GM18511 (cell line): ENCODE measurements around the gene DIPK2A.

Experiments
- ATAC-seq: cut with Tn5 transposase; IDR thresholded peaks from one replicate; pipeline ENCODE4 v1.9.1; 2021; ENCODE audit warnings: mild to moderate bottlenecking, moderate library complexity; ENCODE audit not compliant: unreplicated experiment

The DIPK2A gene

GRCh38 chr3:143971359-143972154, at the start of gene DIPK2A:
DIPK2A (plus strand) TSS chr3:143971823; CDS start chr3:143972333, 510 bp downstream.
- peak; percentile 60 for ATAC-seq

GRCh38 chr3:143924522-143925285, 46.9 kb upstream of the DIPK2A start:
- ATAC-seq: peak; percentile 73

DNA sequence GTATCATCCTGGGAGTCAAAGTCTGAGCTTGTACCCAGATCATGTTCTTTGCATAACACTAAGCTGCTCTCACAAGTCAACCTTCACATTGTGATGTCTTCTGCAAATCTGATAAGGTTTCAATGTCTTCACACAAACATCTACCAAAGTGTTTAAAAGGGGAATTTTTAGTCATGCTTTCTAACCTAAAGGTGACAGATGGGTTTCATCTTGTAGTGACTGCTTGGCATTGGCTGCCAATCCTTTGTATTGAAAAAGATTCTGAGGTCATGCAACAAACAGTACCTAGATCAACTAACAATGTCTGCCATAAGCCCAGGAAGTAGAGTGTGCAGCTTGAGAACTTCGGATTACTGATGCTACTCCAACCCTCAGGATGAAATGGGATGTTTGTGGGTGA, 43.6 kb upstream of the DIPK2A start:
- ATAC-seq: no peak

DNA sequence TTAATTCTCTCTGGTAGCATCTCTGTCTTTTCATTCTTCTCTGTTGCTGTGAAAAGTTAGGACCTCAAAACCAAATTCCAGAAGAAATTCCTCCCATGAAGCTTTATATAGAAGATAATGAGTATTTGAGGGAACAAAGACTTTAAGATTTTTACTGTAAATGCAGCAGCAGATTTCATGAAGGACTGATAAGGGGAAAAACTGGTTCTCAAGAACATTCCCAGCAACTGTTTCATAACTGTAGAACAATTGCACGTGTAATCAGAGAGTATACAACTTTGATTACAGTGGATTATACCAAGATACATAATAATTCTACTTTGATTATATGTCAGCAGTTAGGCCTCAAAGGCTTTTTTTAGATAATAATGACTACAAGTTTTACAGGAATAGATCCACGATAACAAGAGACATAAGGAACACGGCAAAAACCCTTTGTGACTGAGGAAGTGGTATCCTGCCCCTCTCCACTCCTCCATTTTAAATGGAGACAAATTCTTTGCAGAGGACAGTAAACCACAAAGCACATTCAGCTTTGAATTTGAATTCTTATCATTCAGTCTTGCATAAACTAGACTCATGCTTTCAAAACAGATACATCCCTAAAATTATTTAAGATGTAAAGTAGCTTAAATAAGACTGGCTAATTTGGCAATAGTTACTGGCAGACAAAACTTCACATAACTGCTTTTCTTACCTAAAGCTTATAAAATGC, 42.9 kb upstream of the DIPK2A start:
- ATAC-seq: no peak

GRCh38 chr3:143934791-143935190, 36.8 kb upstream of the DIPK2A start:
- no peak for ATAC-seq

- no peak for ATAC-seq
These were observed 35.9 kb upstream of the DIPK2A start for GRCh38 chr3:143935678-143936077.

GRCh38 chr3:143950810-143951209, 20.8 kb upstream of the DIPK2A start:
- no peak for ATAC-seq

DNA sequence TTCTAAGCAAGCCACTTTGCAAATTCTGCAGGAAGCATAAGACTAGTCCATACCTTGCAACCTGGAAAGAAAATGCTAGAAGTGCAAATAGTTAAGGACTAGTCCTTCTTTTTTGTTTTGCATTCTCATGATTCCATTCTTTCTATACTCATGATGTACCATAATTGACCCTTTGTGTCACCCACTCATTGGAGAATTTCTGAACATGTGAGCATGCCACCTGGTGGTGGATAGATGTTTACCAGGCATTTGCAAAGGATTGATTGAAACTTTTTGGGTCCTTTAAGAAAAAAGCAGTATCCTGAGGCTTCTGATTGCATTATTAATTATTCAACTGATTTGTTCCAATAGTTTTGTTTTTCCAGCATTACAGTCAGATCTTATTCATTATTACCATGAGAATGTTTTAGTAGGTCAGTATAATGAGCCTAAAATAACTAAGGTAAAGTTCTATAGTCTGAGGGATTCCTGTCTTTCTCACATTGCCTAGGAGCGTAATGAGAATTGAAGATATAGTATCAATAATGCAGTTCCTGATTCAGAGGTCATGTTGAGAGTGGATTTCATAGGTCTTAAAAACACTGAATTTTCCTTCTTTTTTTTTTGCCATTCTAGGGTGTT, 20.2 kb upstream of the DIPK2A start:
- peak; percentile 75 for ATAC-seq

- ATAC-seq: no peak
These were observed 19.0 kb upstream of the DIPK2A start for GRCh38 chr3:143952569-143953072.

DNA sequence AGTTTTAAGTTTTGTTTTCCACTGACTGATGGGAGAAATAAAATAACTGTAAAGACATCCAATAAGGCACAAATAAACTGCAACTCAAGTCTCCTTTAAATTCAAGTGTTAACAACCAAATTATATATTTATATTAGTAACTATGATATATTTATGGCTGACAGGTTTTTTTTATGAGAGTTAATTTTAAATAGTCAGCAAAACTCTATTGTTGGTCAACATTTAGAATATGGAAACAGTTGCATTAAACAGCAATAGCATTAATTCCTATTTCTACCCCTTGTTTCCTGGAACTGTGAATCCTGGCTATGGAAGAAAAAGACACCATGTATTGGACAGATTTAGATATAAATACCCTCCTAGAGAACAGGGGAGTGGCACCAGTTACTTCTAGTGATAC, 16.5 kb upstream of the DIPK2A start:
- no peak for ATAC-seq

DNA sequence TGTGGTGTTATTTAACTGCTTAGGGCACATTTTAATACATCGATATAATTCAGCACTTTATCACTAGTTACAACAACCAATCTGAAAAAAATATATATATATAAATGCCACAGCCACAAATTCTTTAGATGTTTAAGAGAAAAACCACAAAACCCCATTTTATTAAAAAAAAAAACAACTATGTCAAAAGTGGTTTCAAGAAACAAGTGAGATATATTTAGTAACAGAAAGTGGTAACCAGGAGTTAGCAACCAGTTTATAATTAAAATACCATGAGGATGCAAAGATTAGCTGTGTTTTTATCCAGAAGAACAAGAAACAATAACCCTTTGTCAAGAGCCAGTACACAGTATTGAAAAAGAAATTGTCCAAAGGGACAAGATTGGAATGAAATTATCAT, 14.8 kb upstream of the DIPK2A start:
- ATAC-seq: no peak

DNA sequence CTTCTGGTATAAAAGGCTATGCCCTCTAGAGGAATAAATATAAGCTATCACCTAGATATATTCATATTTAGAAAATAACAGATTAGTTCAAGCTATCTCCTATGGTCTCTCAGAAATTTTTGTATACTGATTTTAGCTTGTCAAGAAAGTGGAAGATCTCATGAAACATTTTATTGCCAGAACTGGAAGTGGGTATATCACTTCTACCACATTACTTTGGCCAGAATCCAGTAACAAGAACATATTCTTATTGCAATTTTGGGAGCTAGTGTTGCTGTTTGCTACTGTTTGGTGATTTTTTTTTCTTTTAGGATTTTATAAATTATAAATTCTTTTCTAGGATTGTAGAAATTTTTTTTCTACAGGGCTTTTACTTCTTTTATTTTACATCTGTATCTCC, 14.2 kb upstream of the DIPK2A start:
- ATAC-seq: no peak

- ATAC-seq: no peak
These were observed 12.7 kb upstream of the DIPK2A start for GRCh38 chr3:143958966-143959365.

- no peak for ATAC-seq
These were observed 10.3 kb upstream of the DIPK2A start for GRCh38 chr3:143961342-143961741.

DNA sequence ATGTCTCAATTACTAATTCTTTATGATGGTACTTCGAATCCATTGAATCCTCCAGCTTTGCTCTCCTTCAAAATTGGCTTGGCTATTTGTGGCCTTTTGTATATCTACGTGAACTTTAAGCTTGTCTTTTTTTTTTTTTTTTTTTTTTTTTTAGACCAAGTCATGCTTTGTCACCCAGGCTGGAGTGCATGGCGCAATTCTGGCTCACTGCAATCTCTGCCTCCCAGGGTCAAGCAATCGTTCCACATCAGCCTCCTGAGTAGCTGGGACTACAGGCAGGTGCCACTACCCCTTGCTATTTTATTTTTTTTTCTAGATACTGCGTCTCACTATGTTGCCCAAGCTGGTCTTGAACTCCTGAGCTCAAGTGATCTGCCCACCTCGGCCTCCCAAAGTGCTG, 7.7 kb upstream of the DIPK2A start:
- no peak for ATAC-seq

DNA sequence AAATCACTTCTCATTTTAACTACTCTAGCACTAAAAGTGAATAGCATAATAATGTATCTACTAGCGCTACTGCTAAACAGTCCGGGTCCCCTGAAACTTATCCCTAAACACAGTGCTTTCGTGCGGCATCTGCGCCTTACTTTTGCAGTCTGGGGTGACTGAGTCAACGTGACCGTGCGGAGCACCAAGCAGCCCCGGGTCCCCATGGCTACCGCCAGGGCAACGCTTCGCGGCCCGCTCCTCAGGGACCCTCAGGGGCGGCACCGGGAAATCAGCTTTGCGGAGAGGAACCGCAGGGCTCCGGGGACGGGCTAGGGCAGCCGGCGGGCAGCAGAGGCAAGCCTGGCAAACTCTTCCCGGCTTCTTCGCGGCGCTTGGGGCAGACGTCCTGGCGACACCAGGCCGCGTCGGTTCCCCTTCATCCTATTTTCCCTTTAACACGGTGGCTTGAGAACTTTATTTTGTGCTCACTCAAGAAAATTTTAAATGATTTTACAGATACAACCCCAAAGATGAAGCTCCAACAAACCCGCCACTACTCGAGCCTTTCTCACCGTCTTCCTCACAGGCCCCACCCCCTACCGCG, 757 bp upstream of the DIPK2A start:
- peak; percentile 25 for ATAC-seq

DNA sequence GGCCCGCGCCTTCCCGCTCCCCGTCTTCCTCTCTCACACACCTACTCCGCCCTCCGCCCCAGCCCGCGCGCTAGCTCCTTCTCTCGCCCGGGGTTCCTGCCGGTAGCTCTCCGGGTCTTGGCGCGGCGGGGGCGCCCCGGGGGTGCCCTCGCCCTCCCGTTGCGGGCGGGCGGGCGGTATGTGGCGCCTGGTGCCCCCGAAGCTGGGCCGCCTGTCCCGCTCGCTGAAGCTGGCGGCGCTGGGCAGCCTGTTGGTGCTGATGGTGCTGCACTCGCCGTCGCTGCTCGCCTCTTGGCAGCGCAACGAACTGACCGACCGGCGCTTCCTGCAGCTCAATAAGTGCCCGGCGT, 507 bp downstream of the DIPK2A start:
- no peak for ATAC-seq

DNA sequence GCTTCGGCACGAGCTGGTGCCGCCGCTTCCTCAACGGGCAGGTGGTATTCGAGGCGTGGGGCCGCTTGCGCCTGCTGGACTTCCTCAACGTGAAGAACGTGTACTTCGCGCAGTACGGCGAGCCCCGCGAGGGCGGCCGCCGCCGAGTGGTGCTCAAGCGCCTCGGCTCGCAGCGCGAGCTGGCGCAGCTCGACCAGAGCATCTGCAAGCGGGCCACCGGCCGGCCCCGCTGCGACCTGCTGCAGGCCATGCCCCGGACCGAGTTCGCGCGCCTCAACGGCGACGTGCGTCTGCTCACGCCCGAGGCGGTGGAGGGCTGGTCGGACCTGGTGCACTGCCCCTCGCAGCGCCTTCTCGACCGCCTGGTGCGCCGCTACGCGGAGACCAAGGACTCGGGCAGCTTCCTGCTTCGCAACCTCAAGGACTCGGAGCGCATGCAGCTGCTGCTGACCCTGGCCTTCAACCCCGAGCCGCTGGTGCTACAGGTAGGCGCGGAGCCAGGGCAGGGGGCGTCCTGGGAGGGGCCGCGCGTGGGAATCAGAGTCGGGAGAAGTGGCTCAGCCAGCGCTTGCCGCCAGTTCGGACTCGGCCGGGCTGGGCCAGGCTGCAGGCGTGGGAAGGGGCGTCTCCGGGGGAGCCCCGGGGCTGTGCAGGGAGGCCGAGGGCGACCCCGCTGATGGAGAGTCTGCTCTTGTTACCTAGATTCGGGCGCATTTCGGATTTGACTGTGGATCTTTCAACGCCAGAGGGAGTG, 1.1 kb downstream of the DIPK2A start:
- ATAC-seq: peak; percentile 41

DNA sequence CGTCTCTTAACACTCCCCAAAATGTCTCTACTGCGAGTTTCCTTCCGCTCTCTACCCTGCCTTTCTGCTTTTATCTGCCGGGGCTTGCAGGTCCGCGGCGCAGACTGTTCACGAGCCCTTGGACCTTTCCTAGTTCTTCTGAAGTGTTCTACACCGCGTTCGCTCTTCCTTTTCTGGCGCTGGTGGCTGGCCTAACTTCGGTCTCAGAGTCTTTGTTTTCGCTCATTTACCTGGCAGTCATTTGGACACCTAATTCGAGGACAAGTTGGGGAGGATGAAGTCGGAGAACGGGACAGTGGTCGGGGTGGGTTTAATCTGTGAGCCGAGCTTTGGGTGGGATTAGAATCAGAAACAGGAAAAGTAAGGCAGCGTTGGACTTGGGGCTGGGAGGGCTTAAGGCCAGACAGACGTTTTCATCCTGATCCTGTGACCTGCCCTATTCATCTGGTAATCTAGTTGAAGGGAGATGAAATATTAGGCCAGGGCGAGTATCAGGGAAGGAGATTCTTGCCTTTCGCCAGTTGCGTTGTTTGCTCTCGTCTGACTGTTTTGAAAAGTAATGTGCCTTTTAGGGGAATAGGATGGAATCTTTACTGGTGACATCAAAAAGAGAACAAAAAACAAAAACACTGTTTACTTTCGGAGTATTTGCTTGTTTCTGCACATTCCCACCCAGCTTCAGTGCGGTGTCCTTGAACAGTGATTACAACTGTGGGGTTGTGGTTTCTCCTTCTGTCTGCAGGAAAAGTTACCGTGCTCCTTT, 1.8 kb downstream of the DIPK2A start:
- ATAC-seq: no peak
